Neuronal stem cell (in vitro differentiated cells): ENCODE data around the gene ZNF189.

Source experiments
- DNase-seq: peaks from one replicate; pipeline ENCODE4 v3.0.0-alpha.2; 2013; ENCODE audit warnings: low spot score
- H2AFZ ChIP-seq: one replicate; pipeline ENCODE4 v1.6.1; 2013; ENCODE audit warnings: mild to moderate bottlenecking, low read length, inconsistent platforms
- H2AK5ac ChIP-seq: 2 replicates; pipeline ENCODE4 v1.6.1; 2013; ENCODE audit warnings: low read depth, mild to moderate bottlenecking, inconsistent platforms, low read length, moderate library complexity, mixed read lengths
- H2BK120ac ChIP-seq: 2 replicates; pipeline ENCODE4 v1.6.1; 2013; ENCODE audit warnings: low read depth, mild to moderate bottlenecking, inconsistent platforms, low read length, moderate library complexity, mixed read lengths
- H2BK12ac ChIP-seq: one replicate; pipeline ENCODE4 v1.6.1; 2013; ENCODE audit warnings: low read length, inconsistent platforms
- H2BK15ac ChIP-seq: 2 replicates; pipeline ENCODE4 v1.6.1; 2013; ENCODE audit warnings: mild to moderate bottlenecking, low read length, inconsistent platforms, mixed read lengths
- H2BK5ac ChIP-seq: one replicate; pipeline ENCODE4 v1.6.1; 2013; ENCODE audit warnings: inconsistent platforms, mild to moderate bottlenecking, low read length, moderate library complexity
- H3K14ac ChIP-seq: one replicate; pipeline ENCODE4 v1.6.1; 2013; ENCODE audit warnings: low read length, inconsistent platforms
- H3K18ac ChIP-seq: 2 replicates; pipeline ENCODE4 v1.6.1; 2013; ENCODE audit warnings: low read length, inconsistent platforms
- H3K23ac ChIP-seq: 2 replicates; pipeline ENCODE4 v1.6.1; 2013; ENCODE audit warnings: low read depth, mild to moderate bottlenecking, mixed read lengths, low read length, inconsistent platforms; ENCODE audit not compliant: poor library complexity
- H3K27ac ChIP-seq: replicated peaks from 3 replicates; pipeline ENCODE4 v1.5.1; 2013; ENCODE audit warnings: low read length, inconsistent platforms
- H3K27me3 ChIP-seq, 3 experiments: 2 replicates each; pipeline ENCODE4 v1.6.1; 2013; ENCODE audit warnings: low read length in 3 of 3, mild to moderate bottlenecking in 2 of 3, inconsistent platforms in 1 of 3, low read depth in 1 of 3, mixed read lengths in 1 of 3, moderate library complexity in 1 of 3; ENCODE audit not compliant: control insufficient read depth in 3 of 3, insufficient read depth in 3 of 3
- H3K36me3 ChIP-seq, 2 donors: replicated peaks in 1 of 2; 2 replicates each; pipeline ENCODE4 v1.6.1; 2013; ENCODE audit warnings: low read length in 2 of 2; ENCODE audit not compliant: control insufficient read depth in 2 of 2, insufficient read depth in 2 of 2
- H3K4ac ChIP-seq: 2 replicates; pipeline ENCODE4 v1.6.1; 2013; ENCODE audit warnings: inconsistent platforms, mild to moderate bottlenecking, low read length, moderate library complexity
- H3K4me1 ChIP-seq, 2 donors: 1 replicate in 1 of 2; 2 replicates in 1 of 2; pipeline ENCODE4 v1.6.1; 2013; ENCODE audit warnings: low read length in 2 of 2, low read depth in 1 of 2; ENCODE audit not compliant: control insufficient read depth in 2 of 2, insufficient read depth in 1 of 2
- H3K4me2 ChIP-seq: one replicate; pipeline ENCODE4 v1.6.1; 2013; ENCODE audit warnings: mild to moderate bottlenecking, low read length, inconsistent platforms; ENCODE audit not compliant: insufficient read depth, poor library complexity, severe bottlenecking
- H3K4me3 ChIP-seq, 2 donors: 2 replicates each; pipeline ENCODE4 v1.5.1; 2013; ENCODE audit warnings: low read length in 2 of 2, mild to moderate bottlenecking in 2 of 2, inconsistent platforms in 1 of 2, moderate library complexity in 1 of 2
- H3K79me1 ChIP-seq: one replicate; pipeline ENCODE4 v1.6.1; 2013; ENCODE audit warnings: low read depth, mild to moderate bottlenecking, inconsistent platforms, low read length, moderate library complexity
- H3K9ac ChIP-seq: one replicate; pipeline ENCODE4 v1.6.1; 2013; ENCODE audit warnings: mild to moderate bottlenecking, low read depth, low read length, inconsistent platforms; ENCODE audit not compliant: poor library complexity
- H3K9me3 ChIP-seq, 2 donors: replicated peaks in 1 of 2; 2 replicates each; pipeline versions ENCODE3 to v1.6.1; 2013; ENCODE audit warnings: low read length in 2 of 2, mild to moderate bottlenecking in 2 of 2, inconsistent platforms in 1 of 2, low read depth in 1 of 2, mixed read lengths in 1 of 2, moderate library complexity in 1 of 2; ENCODE audit not compliant: control insufficient read depth in 2 of 2, insufficient read depth in 1 of 2
- H4K8ac ChIP-seq: one replicate; pipeline ENCODE4 v1.6.1; 2013; ENCODE audit warnings: low read depth, mild to moderate bottlenecking, inconsistent platforms, low read length, moderate library complexity
- H4K91ac ChIP-seq: one replicate; pipeline ENCODE4 v1.6.1; 2013; ENCODE audit warnings: low read length, low read depth, mild to moderate bottlenecking, inconsistent platforms; ENCODE audit not compliant: poor library complexity
- WGBS, 2 donors: extraction: QIAGEN DNeasy Blood & Tissue Kit; methylation state at CpG; one replicate each; pipeline ENCODE4 v1.1.7; 2013; ENCODE audit warnings: missing lambda C conversion rate in 2 of 2, mixed read lengths in 1 of 2; ENCODE audit not compliant: insufficient read length in 2 of 2, insufficient replicate concordance in 1 of 2; ENCODE audit errors: extremely low coverage in 2 of 2; 5-methylcytosine and 5-hydroxymethylcytosine counted together

Gene ZNF189

GRCh38 chr9:101367323-101367722 lies 31.3 kb upstream of the ZNF189 start:
- no peak overlapping the region for H2BK120ac ChIP-seq
- H4K8ac ChIP-seq = no peak overlapping the region
- no peak overlapping the region for H3K4me3 ChIP-seq
- H3K23ac ChIP-seq = no peak overlapping the region
- no peak overlapping the region for H2BK5ac ChIP-seq
- no peak overlapping the region for H4K91ac ChIP-seq
- no peak overlapping the region for H3K18ac ChIP-seq
- peaks cover 0 to 3% of the 10 kb centered on the region in 2 donors for H3K4me1 ChIP-seq
- no peaks in the 10 kb centered on the region for H3K27me3 ChIP-seq
- H3K79me1 ChIP-seq = no peaks in the 10 kb centered on the region
- WGBS, 2 donors = no CpG with 5 or more reads among the region's 3 CpGs
- no peak overlapping the region for H3K9ac ChIP-seq
- H2BK12ac ChIP-seq = no peak overlapping the region
- no peak overlapping the region for H3K27ac ChIP-seq
- H3K4ac ChIP-seq = no peak overlapping the region
- no peak overlapping the region for H2AK5ac ChIP-seq
- H3K9me3 ChIP-seq = no peaks in the 10 kb centered on the region
- no peak for DNase-seq
- H3K36me3 ChIP-seq = no peaks in the 10 kb centered on the region
- no peak overlapping the region for H2BK15ac ChIP-seq
- no peak overlapping the region for H3K14ac ChIP-seq
- no peak overlapping the region for H3K4me2 ChIP-seq
- no peak overlapping the region for H2AFZ ChIP-seq

- H3K4ac ChIP-seq = no peak overlapping the region
- no peaks in the 10 kb centered on the region for H3K79me1 ChIP-seq
- no peak overlapping the region for H3K18ac ChIP-seq
- H2BK12ac ChIP-seq = no peak overlapping the region
- no peak overlapping the region for H2AFZ ChIP-seq
- no peak overlapping the region for H2BK5ac ChIP-seq
- no peak overlapping the region for H2AK5ac ChIP-seq
- no peak overlapping the region for H4K91ac ChIP-seq
- no peaks in the 10 kb centered on the region for H3K36me3 ChIP-seq
- no peak overlapping the region for H3K23ac ChIP-seq
- H2BK15ac ChIP-seq = no peak overlapping the region
- no peak overlapping the region for H3K14ac ChIP-seq
- H3K9ac ChIP-seq = no peak overlapping the region
- no peaks in the 10 kb centered on the region for H3K27me3 ChIP-seq
- no peak overlapping the region for H4K8ac ChIP-seq
- WGBS, 2 donors = no CpG with 5 or more reads among the region's 2 CpGs
- DNase-seq = no peak
- H3K27ac ChIP-seq = no peak overlapping the region
- H3K9me3 ChIP-seq = no peaks in the 10 kb centered on the region
- H3K4me2 ChIP-seq = no peak overlapping the region
- peaks cover 0 to 6% of the 10 kb centered on the region in 2 donors for H3K4me1 ChIP-seq
- H3K4me3 ChIP-seq = no peak overlapping the region
- H2BK120ac ChIP-seq = no peak overlapping the region
Measured at GRCh38 chr9:101369286-101369685, 29.4 kb upstream of the ZNF189 start.

- Histone ChIP-seq H3K27me3 (no peaks in the 10 kb centered on the region), H3K9ac (no peak overlapping the region), H2AFZ (no peak overlapping the region), H2AK5ac (no peak overlapping the region), H2BK120ac (no peak overlapping the region), H3K4me1 (peaks cover 0 to 6% of the 10 kb centered on the region in 2 donors), H3K23ac (no peak overlapping the region), H3K27ac (no peak overlapping the region), H3K18ac (no peak overlapping the region), H4K91ac (no peak overlapping the region), H2BK12ac (no peak overlapping the region), H3K4me2 (no peak overlapping the region), H2BK5ac (no peak overlapping the region), H4K8ac (no peak overlapping the region), H3K4ac (no peak overlapping the region), H3K14ac (no peak overlapping the region), H3K36me3 (no peaks in the 10 kb centered on the region), H2BK15ac (no peak overlapping the region), H3K9me3 (no peaks in the 10 kb centered on the region), H3K4me3 (no peak overlapping the region), H3K79me1 (no peaks in the 10 kb centered on the region)
- no CpG with 5 or more reads among the region's 2 CpGs for WGBS, 2 donors
- no peak for DNase-seq
Measured at GRCh38 chr9:101369884-101370531, 28.6 kb upstream of the ZNF189 start.

- H2BK15ac ChIP-seq = no peak overlapping the region
- no peak overlapping the region for H2BK12ac ChIP-seq
- 100% methylated on average over 1 of the region's 3 CpGs; no CpG with 5 or more reads in 1 of the 2 donors for WGBS, 2 donors
- no peak overlapping the region for H3K27ac ChIP-seq
- H3K18ac ChIP-seq = no peak overlapping the region
- no peak overlapping the region for H3K14ac ChIP-seq
- H3K4ac ChIP-seq = no peak overlapping the region
- H3K9me3 ChIP-seq = no peaks in the 10 kb centered on the region
- no peaks in the 10 kb centered on the region for H3K27me3 ChIP-seq
- no peak overlapping the region for H3K23ac ChIP-seq
- H2BK120ac ChIP-seq = no peak overlapping the region
- no peak overlapping the region for H3K4me2 ChIP-seq
- no peak overlapping the region for H3K9ac ChIP-seq
- H4K91ac ChIP-seq = no peak overlapping the region
- H3K4me1 ChIP-seq = peaks cover 1 to 11% of the 10 kb centered on the region in 2 donors
- H2AFZ ChIP-seq = no peak overlapping the region
- H3K4me3 ChIP-seq = no peak overlapping the region
- DNase-seq = no peak
- H3K79me1 ChIP-seq = no peaks in the 10 kb centered on the region
- no peaks in the 10 kb centered on the region for H3K36me3 ChIP-seq
- H2BK5ac ChIP-seq = no peak overlapping the region
- H2AK5ac ChIP-seq = no peak overlapping the region
- H4K8ac ChIP-seq = no peak overlapping the region
Measured at GRCh38 chr9:101371813-101372212, 26.8 kb upstream of the ZNF189 start.
